Occipital lobe (tissue), 2 donors: ENCODE results near the gene RBP3. TPM values are rescaled to one million over a fixed set of nuclear protein-coding genes. Genes with fewer than 3 reads are reported as not detected.
"Not testable (repeated sequence)": the region's sequence is repeated elsewhere in the genome, so short reads cannot be mapped to it uniquely, and the experiment has no call there.

Experiments used
- DNase-seq: peaks from one replicate; lab custom pipeline; 2025; lab: John Stamatoyannopoulos, UW
- total RNA-seq: library from RNA; depleted of rRNA; stranded (reverse); fragments of >200 nt; gene quantifications from one replicate; pipeline ENCODE4 v1.2.3, GENCODE V29; 2014

Gene RBP3
- total RNA-seq, 1 donor from 2014 or later = not detected

DNA sequence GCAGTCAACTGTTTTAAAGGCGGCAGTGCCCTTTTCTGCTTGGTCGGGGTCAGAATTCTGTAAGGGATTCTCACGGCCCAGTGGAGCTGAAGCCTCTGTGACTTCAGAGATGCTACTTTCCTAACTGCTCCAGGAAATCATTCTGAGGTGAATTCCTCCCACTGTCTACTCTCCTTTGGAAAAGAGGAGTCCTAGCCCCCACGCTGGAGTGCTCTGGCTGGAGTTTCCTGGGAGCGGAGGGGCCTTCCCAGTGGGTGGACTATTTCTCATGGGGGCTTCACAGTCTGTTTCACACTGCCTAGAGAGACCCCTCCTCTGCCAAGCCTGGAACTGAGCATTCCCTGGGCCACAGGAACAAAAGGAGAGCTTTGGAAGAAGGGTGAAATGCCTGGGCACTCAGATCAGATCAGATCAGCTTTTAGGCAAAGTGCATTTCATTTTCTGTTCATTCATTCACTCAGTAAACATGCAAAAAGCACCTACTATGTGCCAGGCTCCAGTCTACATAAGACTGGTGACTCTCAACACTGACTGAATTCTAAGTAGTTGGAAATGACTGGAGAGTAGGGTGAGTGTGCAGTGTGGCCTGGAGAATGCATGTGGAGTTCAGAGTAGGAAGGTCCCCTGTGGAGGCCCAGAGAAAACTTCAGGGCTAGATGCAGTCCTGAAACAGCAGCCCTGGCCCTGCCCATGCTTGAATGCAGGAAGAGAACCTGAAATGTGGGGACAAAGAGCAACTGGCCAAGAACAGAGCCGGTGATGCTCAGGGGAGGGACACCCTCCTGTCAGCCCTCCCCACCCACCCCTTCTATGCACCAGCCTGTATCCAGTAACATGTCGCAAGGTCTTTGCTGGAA is 23.7 kb downstream of the RBP3 start:
- no peak for DNase-seq

GRCh38 chr10:47372726-47373125 is 24.6 kb downstream of the RBP3 start:
- no peak for DNase-seq

DNA sequence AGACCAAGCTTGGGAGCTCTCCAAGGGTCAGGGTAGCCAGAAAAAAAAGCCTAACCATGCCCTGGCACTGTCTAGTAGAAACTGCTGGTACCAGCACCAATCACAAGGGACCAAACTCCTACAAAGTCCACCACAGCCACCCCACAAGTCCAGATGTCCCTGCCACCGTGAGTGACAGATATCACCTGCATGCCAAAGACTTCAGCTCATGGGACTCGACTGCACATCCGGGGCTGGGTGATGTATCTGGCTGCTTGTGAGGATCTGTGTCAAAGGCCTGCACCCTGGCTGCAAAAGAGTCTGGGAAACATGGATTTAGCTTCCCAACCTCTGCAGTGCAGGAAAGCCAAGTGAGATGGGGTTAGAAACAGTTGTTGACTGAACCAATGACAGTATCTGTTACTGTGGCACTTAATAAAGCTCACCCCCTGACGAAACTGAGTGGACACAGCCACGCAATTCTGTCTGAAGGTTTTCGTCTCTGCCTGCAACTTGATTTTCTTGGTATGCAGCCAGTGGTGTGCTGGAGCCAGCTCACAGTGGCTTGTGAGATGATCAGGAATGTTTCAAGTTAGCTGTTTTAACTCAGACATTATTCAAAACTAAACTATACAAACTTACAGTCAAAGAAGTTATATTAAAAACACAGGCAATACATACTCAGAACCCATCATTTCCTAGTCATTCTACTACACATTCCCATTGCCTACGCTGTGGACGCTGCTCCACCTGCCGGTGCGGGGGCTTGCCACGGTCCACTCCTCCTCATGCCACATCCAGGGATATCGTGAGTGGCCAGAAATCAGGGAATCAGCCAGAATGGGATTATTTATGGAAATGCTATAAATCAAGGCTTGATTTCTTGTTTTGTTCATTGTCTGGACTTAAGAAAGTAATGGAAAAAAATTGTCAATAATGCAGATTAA is 26.7 kb downstream of the RBP3 start:
- no peak for DNase-seq

DNA sequence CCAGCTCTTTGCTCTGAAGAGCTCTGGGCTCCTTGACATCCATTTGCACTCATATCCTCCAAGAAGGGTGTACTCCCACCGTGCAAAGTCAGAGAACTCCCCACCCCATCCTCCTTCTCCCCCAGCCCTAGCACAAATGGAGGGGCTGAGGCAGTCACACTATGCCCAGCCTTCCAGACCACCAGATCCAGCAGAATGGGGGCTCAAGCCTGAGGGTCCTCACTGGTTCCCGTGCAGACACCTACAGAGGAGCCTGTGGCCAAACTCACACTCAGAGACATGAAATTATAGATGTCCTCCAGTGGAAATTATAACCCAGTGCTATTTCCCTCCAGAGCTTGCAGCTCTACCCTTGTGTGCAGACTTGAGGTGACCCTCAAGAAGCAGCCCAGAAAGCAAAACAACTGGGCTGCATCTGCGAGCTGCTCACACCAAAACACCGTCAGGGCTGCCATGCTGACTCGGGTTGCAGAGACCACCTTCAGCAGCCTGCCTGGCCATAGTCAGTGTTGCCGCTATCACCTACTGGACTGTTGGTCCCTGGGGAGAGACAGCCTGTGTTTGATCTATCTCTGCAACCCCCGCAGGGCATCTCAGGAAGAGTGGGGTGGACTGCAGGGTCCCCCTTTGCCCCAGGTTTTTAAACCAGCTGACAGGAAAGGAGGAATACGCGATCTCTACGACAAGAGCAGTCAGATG is 28.5 kb downstream of the RBP3 start:
- DNase-seq = no peak

- DNase-seq = no peak
Measured at GRCh38 chr10:47378183-47378510, 30.0 kb downstream of the RBP3 start.

GRCh38 chr10:47378606-47379444 is 30.7 kb downstream of the RBP3 start:
- DNase-seq = no peak

DNA sequence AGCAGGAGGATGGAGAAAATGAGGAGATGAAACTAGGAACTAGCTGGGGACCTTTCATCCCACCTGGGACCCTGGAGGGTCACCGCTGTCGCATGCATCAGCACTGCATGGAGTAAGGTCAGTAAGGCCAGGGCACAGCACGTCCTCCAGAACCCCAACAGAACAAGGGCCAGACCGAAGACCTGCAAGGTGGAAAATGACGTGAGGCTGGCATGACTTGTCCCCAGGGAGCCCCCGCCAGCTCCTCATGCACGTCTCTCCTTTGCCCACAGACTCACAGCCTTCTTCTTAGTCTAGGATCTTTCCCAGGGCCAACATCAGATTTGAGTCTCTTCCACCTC is 31.3 kb downstream of the RBP3 start:
- DNase-seq = no peak

- DNase-seq = peak; percentile 48
Measured at GRCh38 chr10:47379901-47380300, 31.7 kb downstream of the RBP3 start.

- DNase-seq = no peak
Measured at GRCh38 chr10:47380341-47381102, 32.4 kb downstream of the RBP3 start.

DNA sequence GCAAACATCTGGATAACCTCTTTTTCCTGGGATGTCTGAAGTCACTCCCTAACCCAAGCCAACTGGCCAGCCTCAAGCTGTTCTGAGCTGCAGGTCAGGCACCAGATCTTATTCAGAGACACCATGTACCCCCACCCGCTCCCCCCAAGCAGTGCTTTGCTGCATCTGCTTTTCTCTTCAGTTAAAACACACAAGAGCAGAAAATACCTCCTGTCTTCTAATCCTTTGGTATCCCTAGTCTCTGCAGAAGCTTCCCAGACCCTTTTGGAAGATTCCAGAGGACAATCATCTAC is 32.9 kb downstream of the RBP3 start:
- no peak for DNase-seq

DNA sequence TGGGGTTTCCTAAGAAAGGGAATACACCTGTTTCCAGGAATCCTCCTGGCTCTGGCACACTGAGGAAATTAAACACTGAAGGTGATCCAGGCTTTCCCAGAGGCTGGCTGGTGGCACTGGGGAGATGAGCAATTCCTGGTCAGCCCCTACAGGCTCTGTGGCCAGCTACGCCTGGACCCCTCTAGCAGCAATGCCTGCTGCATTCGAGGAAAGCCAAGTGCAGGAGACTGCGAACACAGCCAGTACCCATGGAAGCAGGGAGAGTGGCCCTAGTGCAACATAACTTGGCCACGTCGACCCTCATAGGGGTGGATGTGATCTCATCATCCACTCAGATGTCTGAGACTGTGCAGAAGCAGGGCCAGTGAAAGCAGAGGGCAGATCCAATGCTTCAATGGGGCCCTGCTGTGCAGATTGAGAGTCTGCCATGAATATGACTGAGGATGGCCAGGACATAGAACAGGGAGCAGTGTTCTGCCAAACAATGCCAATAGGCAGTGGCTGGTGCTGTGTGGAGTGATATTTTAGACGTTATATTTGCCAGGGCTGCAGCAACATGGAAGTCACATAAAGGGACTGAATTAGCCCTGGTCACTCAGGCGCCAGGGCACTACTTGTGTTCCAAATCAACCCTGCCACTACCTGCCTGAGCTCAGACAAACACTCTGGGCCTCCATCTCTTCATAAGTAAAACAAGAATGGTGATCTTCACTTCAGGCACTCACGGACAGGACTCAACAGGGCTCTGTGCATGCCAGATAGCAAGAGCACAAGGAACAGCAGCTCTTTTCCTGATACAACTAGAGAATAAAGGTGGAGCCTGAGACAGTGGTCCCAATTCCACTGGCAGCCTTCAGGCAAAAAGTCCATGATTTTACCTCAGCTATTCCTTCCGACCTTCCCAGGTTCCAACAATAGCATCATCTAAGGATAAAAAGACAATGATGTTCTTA is 33.5 kb downstream of the RBP3 start:
- DNase-seq = no peak

GRCh38 chr10:47383261-47384147 is 35.3 kb downstream of the RBP3 start:
- no peak for DNase-seq

GRCh38 chr10:47384148-47384921 is 36.2 kb downstream of the RBP3 start, which contains the start of gene ZNF488:
ZNF488 (minus strand) TSS chr10:47384293; CDS start chr10:47368829, 15,464 bp downstream.
- DNase-seq = peak; percentile 81

- DNase-seq = not testable (repeated sequence)
Measured at GRCh38 chr10:47386104-47386503, 37.9 kb downstream of the RBP3 start.

DNA sequence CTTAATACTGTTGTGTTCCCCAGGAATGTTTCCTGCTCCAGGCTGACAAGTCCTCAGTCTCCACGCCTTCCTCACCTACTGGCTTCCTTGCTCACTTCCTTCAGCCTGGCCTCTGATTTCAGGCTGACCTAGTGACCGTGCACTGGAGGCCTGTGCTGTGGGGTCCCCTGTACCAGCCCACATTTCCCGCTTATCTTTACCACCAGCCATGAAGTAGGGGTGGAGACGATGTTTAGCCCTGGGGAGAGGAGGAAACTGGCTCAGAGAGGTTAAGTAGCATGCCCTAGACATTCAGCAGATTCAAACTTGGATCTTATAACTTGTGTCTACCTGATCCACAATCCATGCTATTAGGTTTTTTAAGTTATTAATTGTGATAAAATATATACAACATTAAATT is 40.7 kb downstream of the RBP3 start:
- no peak for DNase-seq

DNA sequence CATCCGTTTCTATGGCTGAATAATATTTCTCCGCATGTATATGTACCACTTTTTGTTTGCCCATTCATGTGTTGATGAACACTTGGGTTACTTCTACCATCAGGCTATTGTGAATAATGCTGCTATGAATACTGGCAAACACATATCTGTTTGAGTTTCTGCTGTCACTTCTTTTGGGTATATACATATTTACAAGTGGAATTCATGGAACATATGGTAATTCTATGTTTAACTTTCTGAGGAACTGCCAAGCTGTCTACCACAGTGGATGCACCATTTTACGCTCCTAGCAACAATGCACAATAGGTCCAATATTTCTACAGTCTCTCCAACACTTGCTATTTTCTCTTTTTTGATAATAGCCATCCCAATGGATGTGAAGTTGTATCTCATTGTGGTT is 41.5 kb downstream of the RBP3 start:
- no peak for DNase-seq

GRCh38 chr10:47396311-47396717 is 48.2 kb downstream of the RBP3 start:
- DNase-seq = no peak
